Thyroid gland (tissue), 4 donors: ENCODE data around the gene EYS.

ENCODE experiments used
- CTCF ChIP-seq, 6 experiments: fragments of 200-600 bp in 3 of 6; fragments of 450-650 bp in 3 of 6; sonication (generic) in 3 of 6; IDR thresholded peaks; one replicate each; pipeline ENCODE4 v1.5.1; 2016 to 2019; ENCODE audit warnings: antibody characterized with exemption in 6 of 6, mild to moderate bottlenecking in 2 of 6, inconsistent platforms in 1 of 6, moderate library complexity in 1 of 6
- POLR2A ChIP-seq, 2 donors: fragments of 450-650 bp; IDR thresholded peaks; one replicate each; pipeline ENCODE4 v1.6.1; 2017; ENCODE audit warnings: antibody characterized with exemption in 2 of 2, mild to moderate bottlenecking in 2 of 2, moderate library complexity in 1 of 2

- TF ChIP-seq POLR2A (IDR thresholded peaks at IDR 0.05) (no peak), CTCF (IDR thresholded peaks at IDR 0.05) (no peak)
Measured at GRCh38 chr6:65229825-65230224, 477.2 kb downstream of the EYS start.
